Epithelial cell of proximal tubule (primary cell): ENCODE data around the gene PRSS22. TPM values are rescaled to one million over a fixed set of nuclear protein-coding genes. Genes with fewer than 3 reads are reported as not detected.

Source experiments
- DNase-seq: peaks from one replicate; pipeline ENCODE4 v3.0.0-alpha.2; 2011; ENCODE audit warnings: low read depth
- H3K4me3 ChIP-seq: 2 replicates; pipeline ENCODE4 v1.5.1; 2011; ENCODE audit warnings: low read depth, mild to moderate bottlenecking, low read length
- total RNA-seq: library from RNA; depleted of rRNA; stranded (reverse); fragments of >200 nt; gene quantifications from 2 replicates; pipeline ENCODE4 v1.2.3, GENCODE V29; 2015
- TF ChIP-seq, protein P1 (sequence below): conservative IDR thresholded peaks from 2 replicates; pipeline ENCODE4 v1.5.1; 2012; ENCODE audit warnings: low read depth, mild to moderate bottlenecking, low read length

PRSS22 gene
- total RNA-seq, 1 donor from 2014 or later: 11.1 TPM

DNA sequence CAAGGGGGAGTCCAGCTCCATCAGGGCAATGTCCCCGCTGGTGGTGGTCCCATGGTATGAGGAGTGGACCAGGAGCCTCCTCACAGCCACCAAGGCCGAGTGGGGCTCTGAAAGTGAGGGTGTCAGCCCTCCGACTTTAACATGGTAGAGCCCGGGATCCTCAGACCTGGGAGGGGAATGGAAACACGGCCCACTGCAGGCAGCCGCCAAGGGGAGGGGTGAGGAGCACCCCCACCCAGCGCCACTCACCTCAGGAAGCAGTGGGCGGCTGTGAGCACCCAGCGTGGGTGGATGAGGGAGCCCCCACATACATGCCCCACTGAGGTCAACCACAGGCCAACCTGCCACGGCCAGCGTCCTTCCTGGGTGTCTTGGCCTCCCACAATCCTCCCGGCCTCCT, 17.1 kb downstream of the PRSS22 start:
- TF ChIP-seq, protein P1, sequence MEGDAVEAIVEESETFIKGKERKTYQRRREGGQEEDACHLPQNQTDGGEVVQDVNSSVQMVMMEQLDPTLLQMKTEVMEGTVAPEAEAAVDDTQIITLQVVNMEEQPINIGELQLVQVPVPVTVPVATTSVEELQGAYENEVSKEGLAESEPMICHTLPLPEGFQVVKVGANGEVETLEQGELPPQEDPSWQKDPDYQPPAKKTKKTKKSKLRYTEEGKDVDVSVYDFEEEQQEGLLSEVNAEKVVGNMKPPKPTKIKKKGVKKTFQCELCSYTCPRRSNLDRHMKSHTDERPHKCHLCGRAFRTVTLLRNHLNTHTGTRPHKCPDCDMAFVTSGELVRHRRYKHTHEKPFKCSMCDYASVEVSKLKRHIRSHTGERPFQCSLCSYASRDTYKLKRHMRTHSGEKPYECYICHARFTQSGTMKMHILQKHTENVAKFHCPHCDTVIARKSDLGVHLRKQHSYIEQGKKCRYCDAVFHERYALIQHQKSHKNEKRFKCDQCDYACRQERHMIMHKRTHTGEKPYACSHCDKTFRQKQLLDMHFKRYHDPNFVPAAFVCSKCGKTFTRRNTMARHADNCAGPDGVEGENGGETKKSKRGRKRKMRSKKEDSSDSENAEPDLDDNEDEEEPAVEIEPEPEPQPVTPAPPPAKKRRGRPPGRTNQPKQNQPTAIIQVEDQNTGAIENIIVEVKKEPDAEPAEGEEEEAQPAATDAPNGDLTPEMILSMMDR: no peak
- no peak overlapping the region for H3K4me3 ChIP-seq
- no peak for DNase-seq

DNA sequence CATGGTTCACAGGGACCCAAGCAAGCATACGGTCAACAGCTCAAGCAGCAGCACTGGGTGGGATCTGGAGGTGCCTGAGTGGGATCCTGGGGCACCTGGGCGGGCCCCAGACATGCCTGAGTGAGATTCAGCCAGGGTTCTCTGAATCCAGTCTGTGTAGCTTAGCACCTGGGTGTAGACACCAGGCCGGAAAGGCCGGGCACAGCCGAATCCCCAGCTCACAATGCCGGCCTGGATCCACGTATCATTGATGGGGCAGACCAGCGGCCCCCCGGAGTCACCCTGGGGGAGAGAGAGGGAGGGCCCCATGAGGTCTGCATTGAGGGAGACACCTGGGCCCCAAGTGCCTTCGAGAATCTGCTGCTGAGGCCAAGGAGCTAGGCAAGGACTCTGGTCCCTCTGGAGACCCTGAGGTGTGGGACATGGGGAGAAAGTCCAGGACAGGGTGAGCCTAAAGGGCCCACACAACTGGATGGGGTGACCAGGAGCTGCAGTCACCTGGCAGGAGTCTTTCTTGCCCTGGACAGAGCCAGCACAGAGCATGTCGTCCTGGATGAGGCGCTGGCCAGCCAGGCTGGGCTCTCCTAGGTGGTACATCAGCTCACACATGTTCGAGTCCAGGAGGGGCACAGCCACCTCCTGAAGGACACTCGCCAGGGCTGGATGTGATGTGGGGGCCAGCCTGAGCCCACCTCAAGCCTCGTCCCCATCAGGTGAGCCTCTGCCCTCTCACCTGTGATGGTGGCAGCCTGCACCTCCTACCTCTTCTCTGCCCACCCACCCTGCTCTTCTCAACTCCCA, 18.1 kb downstream of the PRSS22 start:
- no peak for DNase-seq
- H3K4me3 ChIP-seq: no peak overlapping the region
- TF ChIP-seq, protein P1: no peak

DNA sequence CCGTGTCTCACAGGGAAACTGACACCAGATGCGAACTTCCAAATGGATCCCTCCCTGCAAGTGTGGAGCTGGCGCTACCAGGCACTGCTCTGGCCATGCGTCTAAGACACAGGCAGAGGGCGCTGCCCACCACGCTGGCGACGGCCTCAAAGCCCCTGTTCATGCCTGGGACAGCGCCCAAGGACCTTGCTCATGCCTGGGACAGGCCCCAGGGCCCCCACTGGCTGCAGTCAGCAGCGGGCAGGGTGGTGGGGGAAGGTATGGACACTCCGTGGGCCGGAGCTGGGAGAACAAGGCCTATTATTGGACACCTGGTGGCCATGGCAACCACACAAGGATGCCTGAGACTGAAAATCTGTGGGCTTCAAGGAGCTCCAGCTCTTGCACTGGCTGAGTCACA, 19.0 kb downstream of the PRSS22 start:
- no peak for DNase-seq
- H3K4me3 ChIP-seq: no peak overlapping the region
- TF ChIP-seq, protein P1: peak; percentile 95

DNA sequence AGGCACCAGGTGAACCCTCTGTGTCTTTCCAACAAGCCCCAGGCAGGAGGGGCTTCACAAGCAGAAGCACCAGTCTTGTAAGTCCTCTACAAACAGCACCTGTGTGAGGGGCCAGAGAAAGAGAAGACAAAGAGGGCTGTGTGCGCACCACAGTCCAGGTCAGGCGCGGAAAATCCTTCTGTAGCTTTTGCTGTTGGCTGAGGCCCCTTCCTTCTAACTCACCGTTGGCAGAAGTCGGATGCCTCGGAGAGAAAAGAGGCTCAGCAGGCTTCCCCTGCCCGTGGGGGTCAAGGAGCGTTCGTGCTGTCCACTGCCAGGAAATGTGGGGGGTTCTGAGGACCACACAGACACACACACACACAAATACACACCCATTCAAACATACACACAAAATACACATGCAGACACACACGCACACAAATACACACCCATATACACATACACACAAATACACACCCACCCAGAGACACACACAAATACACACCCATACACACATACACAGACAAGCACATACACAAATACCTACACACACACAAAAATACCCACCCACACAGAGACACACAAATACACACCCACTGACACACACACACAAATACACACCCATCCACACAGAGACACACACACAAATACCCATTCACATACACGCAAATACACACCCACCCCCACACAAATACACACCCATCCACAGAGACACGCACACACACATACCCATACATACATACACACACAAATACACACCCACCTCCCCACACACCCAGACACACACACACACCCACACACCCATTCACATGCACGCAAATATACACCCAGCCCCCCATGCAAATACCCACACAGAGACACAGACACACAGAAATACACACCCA, 21.1 kb downstream of the PRSS22 start:
- TF ChIP-seq, protein P1: no peak
- DNase-seq: no peak
- no peak overlapping the region for H3K4me3 ChIP-seq

DNA sequence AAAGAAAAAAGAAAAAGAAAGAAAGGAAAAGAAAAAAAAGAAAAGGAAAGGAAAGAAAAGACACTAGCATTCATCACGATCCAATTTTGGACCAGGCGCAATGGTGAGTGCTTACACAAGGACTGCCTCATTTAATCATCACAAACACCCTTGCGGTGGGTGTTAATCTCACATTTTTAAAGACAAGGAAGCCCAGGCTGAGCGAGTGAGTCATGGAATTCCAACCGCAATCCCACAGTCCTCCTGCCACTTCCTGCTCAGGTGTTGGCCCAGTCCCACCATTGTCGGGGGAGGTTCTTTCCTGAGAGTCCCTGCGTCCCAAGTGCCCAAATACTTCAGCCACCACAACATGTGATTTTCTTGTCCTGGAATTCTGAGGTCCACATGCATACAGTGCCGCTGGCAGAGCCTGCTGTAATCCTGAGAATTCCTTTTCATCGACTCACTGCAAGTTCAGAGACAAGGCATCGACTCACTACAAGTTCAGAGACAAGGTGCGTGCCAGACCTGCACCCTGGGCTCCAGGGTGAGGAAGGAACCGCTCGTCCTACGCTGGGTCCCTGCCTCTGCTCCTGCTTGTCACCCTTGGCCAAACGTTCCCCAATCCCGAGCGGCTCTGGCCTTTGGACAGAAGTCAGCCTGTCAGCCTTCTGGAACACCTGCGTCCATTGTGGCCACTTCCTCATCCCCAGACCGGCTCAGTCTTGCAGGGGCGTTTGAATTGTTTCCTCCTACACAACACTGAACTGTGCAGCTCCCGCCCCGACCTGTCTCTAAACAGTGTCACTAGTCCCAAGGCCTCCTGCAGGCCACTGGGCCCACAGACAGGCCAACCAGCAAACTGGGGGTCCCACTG, 22.1 kb downstream of the PRSS22 start:
- TF ChIP-seq, protein P1: no peak
- peak; percentile 93 for DNase-seq
- H3K4me3 ChIP-seq: peak overlapping the region; percentile 17

DNA sequence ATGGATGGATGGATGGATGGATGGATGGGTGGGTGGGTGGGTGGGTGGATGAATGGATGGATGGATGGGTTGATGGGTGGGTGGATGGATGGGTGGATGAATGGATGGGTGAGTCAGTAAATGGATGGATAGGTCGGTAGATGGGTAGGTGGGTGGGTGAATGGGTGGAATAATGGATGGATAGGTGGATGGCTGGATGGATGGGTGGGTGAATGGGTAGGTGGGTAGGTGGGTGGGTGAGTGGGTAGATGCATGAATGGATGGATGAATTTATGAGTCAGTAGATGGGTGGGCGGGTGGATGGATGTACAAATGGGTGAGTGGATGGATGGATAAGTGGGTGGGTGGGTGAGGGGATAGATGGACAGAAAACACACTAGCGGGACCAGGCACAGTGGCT, 23.0 kb downstream of the PRSS22 start:
- no peak overlapping the region for H3K4me3 ChIP-seq
- DNase-seq: no peak
- TF ChIP-seq, protein P1: no peak
